HUDEP-2 (cell line): ENCODE results near the gene PGLYRP4.

ENCODE experiments used
- DNase-seq, 76 experiments: peaks; one replicate each; lab custom pipeline; 2025; ENCODE audit not compliant: unreplicated experiment in 76 of 76; lab: John Stamatoyannopoulos, UW

PGLYRP4 gene

DNA sequence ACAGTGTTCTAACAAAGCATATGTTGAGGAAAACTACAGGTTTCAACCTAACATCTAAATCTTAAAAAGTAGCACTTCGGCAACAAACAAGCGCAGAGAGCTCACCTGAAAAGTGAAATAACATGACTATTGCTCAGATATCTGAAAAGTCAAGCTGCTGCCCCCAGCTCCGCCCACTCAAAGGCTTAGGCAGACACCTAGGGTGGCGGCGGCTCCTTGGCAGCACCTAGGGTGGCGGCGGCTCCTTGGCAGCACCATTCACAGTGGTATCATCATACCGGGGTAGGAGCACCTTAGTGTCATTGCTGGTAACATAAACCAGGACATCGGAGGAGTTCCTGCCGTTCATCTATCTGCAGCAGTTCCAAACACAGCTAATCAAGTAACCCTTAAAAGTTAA is 30.9 kb upstream of the PGLYRP4 start:
- DNase-seq = no peak

GRCh38 chr1:153375511-153375910 is 26.9 kb upstream of the PGLYRP4 start, which contains the start of gene S100A12:
TSS of gene S100A12 (minus strand) at chr1:153375621. CDS start at chr1:153374592, 1,029 bp downstream.
- no peak for DNase-seq

- DNase-seq = no peak
These were observed 25.4 kb upstream of the PGLYRP4 start for GRCh38 chr1:153374071-153374470.

- DNase-seq = no peak
These were observed 23.9 kb upstream of the PGLYRP4 start for GRCh38 chr1:153372571-153372970.

DNA sequence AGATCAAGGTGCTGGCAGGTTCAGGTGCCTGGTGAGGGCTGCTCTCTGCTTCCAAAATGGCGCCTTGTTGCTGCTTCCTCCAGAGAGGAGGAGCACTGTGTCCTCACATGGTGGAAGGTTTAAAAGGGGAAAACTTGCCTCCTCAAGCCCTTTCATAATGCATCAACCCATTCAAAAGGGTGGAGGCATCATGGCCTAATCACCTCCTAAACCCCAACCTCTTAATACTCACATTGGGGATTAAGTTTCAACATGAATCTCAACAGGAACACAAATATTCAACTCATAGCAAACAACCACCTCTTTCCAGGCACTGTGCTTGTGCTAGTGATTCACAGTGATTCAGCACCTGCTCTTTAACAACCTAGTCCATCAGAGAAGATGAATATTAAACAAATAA is 22.6 kb upstream of the PGLYRP4 start:
- no peak for DNase-seq

GRCh38 chr1:153370146-153370545 is 21.5 kb upstream of the PGLYRP4 start:
- no peak for DNase-seq

DNA sequence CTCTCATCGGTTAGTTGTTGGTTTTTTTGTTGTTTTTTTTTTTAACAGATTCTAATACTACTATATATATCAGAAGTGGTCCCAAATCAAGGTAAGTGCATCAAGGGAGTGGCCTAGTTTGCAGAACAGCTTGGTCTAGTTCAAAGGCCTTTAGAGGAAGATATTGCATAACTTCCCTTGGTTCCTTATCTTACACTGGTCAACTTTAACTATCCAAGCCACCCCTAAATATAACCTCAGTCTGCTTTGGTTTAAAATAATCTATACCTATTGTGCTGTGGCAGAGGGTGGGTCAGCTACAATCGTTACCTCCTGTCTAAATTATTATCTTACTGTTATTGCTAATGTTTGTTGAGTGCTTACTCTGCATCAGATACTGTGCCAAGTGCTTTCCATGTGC is 19.9 kb upstream of the PGLYRP4 start:
- DNase-seq = no peak

DNA sequence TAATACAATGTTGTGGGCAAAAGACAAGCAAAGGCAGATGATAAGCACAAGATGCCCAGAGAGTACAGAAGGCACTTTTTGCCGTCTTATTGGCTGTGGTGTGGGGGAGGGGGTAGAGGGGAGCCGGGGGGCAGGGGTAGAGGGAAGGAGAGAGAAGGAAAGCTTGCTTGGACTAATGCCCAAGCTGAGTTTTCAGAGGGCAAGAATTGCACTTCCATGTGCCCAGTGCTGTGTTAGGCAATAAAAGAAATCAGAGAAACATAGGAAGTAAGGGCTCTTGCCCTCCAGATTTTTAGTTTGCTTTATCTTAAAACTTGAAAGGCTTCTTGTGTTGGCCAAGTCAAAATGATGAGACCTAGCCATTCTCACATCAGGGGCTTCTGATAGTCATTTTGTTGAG is 18.4 kb upstream of the PGLYRP4 start:
- no peak for DNase-seq

DNA sequence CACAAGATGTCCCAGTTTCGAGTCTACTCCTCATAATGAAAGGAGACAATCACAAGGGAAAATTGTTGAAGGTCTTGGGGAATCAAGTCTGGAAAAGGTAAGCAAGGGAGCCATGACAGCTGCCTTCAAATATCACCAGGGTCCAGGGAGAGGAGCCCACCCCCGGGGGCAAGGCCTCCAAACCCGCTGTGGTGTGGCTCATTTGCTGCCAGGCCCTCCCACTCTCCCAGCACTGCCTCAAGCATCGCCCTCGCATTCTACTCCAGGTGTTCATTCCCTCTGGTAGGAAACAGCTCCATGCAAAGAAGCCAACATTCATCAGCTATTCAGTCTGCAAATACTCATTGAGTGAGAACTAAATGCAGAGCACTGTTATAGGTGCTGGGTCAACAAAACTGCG is 17.6 kb upstream of the PGLYRP4 start:
- DNase-seq = no peak

DNA sequence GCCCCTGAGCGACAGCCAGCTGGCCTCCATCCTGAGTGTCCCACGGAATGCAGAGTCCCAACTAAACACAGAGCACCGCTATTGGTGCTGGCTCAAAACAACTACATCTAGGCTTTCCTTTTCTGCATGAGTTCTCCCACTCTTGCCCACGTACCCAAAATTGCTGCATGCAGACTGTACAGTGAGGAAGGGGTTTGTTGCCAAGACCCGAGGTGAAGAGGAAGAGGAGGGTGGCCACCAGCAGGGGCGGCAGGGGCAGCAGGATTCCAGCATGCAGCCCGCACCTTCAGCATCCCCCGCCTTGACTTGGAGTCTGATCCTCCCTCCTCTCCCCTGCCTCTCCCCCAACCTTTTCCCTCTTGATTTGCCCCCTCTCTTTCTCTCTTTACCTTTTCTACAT is 17.1 kb upstream of the PGLYRP4 start:
- DNase-seq = no peak

GRCh38 chr1:153364766-153365666 is 16.4 kb upstream of the PGLYRP4 start:
- no peak for DNase-seq

DNA sequence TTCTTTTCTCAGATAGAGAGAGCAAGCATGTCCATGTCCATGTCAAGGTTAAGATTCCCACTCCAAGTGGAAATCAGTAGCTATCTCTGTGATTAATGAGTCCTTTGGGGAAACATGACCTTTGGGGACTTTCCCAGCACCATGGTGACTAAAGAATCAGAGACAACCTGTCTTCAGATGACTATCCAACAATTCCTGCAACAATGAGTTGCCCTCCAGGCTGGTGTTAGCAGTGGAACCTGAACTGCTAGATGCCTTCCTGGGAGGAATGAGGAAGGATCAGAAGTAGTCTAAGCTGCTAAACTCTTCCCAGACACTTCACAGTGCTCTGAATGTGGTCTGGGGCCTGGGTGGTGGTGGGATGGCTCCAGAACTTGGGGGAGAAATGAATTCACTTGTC is 15.5 kb upstream of the PGLYRP4 start:
- DNase-seq = no peak

GRCh38 chr1:153363641-153364040 is 15.0 kb upstream of the PGLYRP4 start:
- no peak for DNase-seq

GRCh38 chr1:153362187-153362775 is 13.6 kb upstream of the PGLYRP4 start:
- DNase-seq = no peak

DNA sequence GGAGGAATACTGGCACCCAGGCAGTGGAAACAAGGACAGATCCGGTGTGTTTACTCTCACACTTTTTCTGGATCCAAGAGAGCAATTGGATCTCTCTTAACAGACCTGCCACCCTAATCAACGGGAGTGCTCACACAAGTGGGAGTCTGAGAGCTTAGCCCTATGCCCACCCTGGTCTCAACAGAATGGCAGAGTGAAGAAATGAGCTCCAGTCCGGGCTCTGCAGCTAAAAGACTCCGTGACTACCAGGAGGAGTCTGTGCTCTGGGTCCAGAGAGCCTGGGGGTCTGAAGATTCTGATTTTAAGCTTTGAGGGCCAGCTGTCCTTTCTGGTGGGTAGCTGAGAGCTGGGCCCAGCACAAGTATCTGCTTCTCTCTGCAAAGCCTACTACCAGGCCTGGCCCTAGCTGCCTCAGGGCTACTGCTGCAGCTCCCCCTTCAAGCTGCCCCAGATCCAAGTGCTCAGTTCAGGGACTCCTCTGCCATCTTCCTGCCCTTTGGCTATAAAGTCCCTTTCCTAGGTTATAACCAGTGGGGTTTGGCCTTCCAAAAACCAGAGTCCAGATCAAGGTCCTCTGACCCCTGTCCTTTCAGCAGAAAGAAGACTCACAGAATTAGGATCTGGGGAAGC is 13.0 kb upstream of the PGLYRP4 start:
- no peak for DNase-seq

- no peak for DNase-seq
These were observed 12.2 kb upstream of the PGLYRP4 start for GRCh38 chr1:153360592-153361479.

DNA sequence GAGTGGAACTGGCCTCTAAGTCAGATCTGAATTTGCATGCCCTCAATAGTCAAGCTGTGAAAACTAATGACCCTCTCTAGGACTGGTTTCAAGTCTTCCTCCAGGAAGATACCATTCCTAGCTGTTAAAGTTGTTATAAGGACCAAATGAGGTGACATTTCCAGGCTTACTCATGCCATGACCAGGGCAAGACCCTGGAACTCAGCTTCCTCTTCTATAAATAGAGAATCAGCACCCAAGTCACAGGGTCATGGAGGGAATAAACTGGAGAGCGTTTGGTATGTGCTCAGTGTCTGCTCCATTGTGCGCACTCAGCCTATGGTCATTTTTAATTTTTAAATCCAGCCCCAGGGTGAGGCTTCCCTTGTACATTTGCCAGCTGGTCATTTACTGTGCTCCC is 11.5 kb upstream of the PGLYRP4 start:
- no peak for DNase-seq

DNA sequence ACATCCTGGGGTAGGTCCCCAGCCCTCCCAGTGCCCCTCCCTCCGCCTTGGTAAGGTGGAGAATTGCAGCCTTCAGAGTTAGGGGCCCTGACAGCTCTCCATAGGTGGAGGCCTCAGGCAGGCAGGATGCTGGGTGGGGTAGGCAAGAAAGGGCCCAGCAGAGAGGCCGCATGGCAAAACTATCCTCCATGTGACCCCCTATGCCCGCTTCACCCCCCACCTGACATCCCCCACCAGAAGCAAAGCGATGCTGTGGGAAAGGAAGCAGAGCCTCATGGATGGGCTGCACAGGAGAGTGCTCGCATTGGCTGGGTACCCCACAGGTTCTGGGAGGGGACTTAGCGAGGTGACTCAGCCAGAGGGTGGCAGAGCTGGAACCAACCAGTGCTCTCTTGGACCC is 10.6 kb upstream of the PGLYRP4 start:
- DNase-seq = no peak

- no peak for DNase-seq
These were observed 10.0 kb upstream of the PGLYRP4 start for GRCh38 chr1:153358691-153358975.

DNA sequence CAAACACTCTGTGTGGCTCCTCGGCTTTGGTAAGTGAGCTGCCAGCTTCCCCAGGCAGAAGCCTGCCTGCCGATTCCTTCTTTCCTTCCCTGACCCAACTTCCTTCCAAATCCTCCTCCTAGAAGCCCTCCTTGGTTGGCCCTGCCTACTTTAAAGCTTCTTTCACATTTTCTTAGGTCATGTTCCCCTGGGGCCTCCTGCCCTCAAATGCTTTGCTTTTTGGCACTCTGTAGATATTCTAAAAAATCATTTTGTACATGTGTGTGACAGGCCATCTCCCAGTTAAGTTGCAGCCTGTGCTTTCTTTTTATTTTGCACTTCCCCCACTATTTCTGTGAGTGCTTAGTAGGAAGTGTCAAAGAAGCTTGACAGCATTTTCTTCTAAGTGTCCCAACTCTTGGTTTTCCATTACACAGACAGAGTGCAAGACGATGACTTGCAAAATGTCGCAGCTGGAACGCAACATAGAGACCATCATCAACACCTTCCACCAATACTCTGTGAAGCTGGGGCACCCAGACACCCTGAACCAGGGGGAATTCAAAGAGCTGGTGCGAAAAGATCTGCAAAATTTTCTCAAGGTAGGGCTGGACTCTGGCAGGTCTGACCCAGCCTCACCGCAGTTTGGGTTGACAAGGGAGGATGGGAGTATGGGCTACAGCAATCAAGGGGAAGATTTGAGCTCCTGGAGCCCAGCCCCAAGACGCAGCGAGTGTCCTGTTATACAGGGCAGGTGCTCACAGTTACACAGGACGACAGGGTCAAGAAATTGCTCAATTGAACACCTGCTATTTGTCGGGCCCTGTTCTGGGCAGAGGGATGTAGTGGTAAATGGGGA is 9.4 kb upstream of the PGLYRP4 start, which contains the start of gene S100A9:
TSS of gene S100A9 (plus strand) at position 2 of the 838 bp plus-strand sequence. CDS start at position 432, 430 bp downstream.
- DNase-seq = no peak
